MCF 10A (cell line): ENCODE measurements around the gene SPECC1L. TPM values are rescaled to one million over a fixed set of nuclear protein-coding genes. Genes with fewer than 3 reads are reported as not detected.

Source experiments
- BruUV-seq: library from RNA; stranded (reverse); fragments of 400-500 nt; replicated peaks from 2 replicates; lab custom pipeline; 2021; lab: Mats Ljungman, UMichigan
- CTCF ChIA-PET: fragments of 300-600 bp; sonication (Branson Sonifier 250); formaldehyde crosslinking; extraction: SDS; loops from one replicate; lab custom pipeline; 2021; ENCODE audit warnings: antibody characterized with exemption, inconsistent platforms; lab: Yijun Ruan, JAX
- POLR2A ChIA-PET: fragments of 300-600, 350-650 bp; sonication (Branson Sonifier 250); formaldehyde crosslinking; extraction: SDS; loops from one replicate; lab custom pipeline; 2020; ENCODE audit warnings: antibody characterized with exemption, inconsistent platforms; lab: Yijun Ruan, JAX
- DNase-seq: peaks from one replicate; pipeline ENCODE4 v3.0.0-alpha.2; 2018; ENCODE audit not compliant: unreplicated experiment
- H3K27ac Mint-ChIP-seq: one replicate; pipeline ENCODE4 v1.8.0; 2022; ENCODE audit warnings: mild to moderate bottlenecking, low read depth, mixed read lengths; ENCODE audit not compliant: unreplicated experiment
- H3K27me3 Mint-ChIP-seq: one replicate; pipeline ENCODE4 v1.8.0; 2022; ENCODE audit warnings: mixed read lengths; ENCODE audit not compliant: insufficient read depth, unreplicated experiment
- H3K36me3 Mint-ChIP-seq: one replicate; pipeline ENCODE4 v1.8.0; 2022; ENCODE audit warnings: mild to moderate bottlenecking, moderate library complexity, mixed read lengths; ENCODE audit not compliant: insufficient read depth, unreplicated experiment
- H3K4me1 Mint-ChIP-seq: one replicate; pipeline ENCODE4 v1.8.0; 2022; ENCODE audit warnings: mixed read lengths; ENCODE audit not compliant: insufficient read depth, unreplicated experiment
- H3K4me3 Mint-ChIP-seq: one replicate; pipeline ENCODE4 v1.8.0; 2022; ENCODE audit warnings: mild to moderate bottlenecking, moderate library complexity, mixed read lengths; ENCODE audit not compliant: unreplicated experiment
- H3K9me3 Mint-ChIP-seq: one replicate; pipeline ENCODE4 v1.8.0; 2022; ENCODE audit warnings: mixed read lengths; ENCODE audit not compliant: unreplicated experiment
- intact Hi-C: fragments of 100-400 bp; cut with micrococcal nuclease; formaldehyde crosslinking; loops from 2 replicates; pipeline ENCODE4 v1.14.1; 2022
- total RNA-seq: library from RNA; stranded (reverse); gene quantifications from 2 replicates; pipeline ENCODE4 v1.2.3, GENCODE V29; 2022
- TF ChIP-seq, protein P1 (sequence below): fragments of 200-600 bp; IDR thresholded peaks from one replicate; pipeline ENCODE4 v1.8.0; 2022; ENCODE audit warnings: antibody characterized with exemption, mild to moderate bottlenecking; ENCODE audit not compliant: unreplicated experiment

SPECC1L gene
- total RNA-seq, 1 experiment from 2014 or later: 60.4 TPM

DNA sequence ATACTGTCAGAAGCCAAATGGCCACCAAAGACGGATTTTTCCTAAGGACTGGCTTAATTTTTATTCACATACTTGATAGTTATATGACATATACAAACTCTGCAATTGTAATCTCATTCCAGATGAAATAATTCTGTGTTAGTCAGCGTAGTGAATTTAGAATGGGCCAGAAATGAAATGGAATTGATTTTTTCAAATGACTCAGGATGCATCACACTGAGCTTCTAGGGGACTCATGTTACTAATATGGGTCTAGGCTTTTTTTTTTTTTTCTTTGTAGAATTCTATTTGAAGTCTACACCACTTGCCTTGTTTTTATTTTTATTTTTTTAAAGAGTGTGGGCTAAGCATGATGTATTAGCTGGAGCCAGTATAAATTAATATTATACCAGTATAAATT lies 62.7 kb downstream of the SPECC1L start:
- no TSS peak for BruUV-seq
- H3K9me3 Mint-ChIP-seq: no peaks in the 10 kb centered on the region
- no peak overlapping the region for H3K4me3 Mint-ChIP-seq
- no peaks in the 10 kb centered on the region for H3K27me3 Mint-ChIP-seq
- intact Hi-C loops: no loop called here
- DNase-seq: no peak
- peaks cover 7% of the 10 kb centered on the region for H3K4me1 Mint-ChIP-seq
- no peak overlapping the region for H3K27ac Mint-ChIP-seq
- POLR2A ChIA-PET: interaction anchor here (0.7 kb wide), 1 partner anchor 10 kb away, joined by 3 read pairs; no protein-coding TSS in a partner anchor
- TF ChIP-seq, protein P1, sequence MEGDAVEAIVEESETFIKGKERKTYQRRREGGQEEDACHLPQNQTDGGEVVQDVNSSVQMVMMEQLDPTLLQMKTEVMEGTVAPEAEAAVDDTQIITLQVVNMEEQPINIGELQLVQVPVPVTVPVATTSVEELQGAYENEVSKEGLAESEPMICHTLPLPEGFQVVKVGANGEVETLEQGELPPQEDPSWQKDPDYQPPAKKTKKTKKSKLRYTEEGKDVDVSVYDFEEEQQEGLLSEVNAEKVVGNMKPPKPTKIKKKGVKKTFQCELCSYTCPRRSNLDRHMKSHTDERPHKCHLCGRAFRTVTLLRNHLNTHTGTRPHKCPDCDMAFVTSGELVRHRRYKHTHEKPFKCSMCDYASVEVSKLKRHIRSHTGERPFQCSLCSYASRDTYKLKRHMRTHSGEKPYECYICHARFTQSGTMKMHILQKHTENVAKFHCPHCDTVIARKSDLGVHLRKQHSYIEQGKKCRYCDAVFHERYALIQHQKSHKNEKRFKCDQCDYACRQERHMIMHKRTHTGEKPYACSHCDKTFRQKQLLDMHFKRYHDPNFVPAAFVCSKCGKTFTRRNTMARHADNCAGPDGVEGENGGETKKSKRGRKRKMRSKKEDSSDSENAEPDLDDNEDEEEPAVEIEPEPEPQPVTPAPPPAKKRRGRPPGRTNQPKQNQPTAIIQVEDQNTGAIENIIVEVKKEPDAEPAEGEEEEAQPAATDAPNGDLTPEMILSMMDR: no peak
- CTCF ChIA-PET: interaction anchor here (0.6 to 1.6 kb wide), 2 partner anchors 9 to 61 kb away, joined by 4 to 6 read pairs; no protein-coding TSS in a partner anchor
- H3K36me3 Mint-ChIP-seq: peaks cover 57% of the 10 kb centered on the region

DNA sequence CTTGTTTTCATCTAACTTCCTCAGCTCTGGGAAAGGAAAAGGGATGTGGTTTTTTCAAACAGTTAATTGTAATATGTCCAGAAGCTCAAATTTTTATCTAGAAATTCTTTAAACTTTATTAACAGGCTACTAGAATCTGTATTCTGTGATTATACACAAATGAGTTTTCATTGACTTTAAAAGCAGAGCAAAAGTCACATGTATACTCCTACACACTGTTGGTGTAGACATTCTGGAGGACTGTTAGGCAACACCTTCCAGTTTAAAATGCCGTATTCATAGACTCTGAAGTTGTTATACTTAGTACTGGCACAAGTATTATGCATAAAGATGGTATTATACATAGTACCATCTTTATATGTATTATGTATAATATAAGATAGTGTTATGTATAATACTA lies 64.9 kb downstream of the SPECC1L start:
- TF ChIP-seq, protein P1: no peak
- BruUV-seq: no TSS peak
- intact Hi-C loops: no loop called here
- Mint-ChIP-seq H3K9me3 (no peaks in the 10 kb centered on the region), H3K27ac (no peak overlapping the region), H3K27me3 (no peaks in the 10 kb centered on the region), H3K4me3 (no peak overlapping the region), H3K36me3 (peaks cover 48% of the 10 kb centered on the region), H3K4me1 (no peaks in the 10 kb centered on the region)
- DNase-seq: no peak
- ChIA-PET POLR2A (no interaction called here), CTCF (interaction anchor here (0.9 kb wide), 1 partner anchor 186 kb away, joined by 3 read pairs; no protein-coding TSS in a partner anchor)

DNA sequence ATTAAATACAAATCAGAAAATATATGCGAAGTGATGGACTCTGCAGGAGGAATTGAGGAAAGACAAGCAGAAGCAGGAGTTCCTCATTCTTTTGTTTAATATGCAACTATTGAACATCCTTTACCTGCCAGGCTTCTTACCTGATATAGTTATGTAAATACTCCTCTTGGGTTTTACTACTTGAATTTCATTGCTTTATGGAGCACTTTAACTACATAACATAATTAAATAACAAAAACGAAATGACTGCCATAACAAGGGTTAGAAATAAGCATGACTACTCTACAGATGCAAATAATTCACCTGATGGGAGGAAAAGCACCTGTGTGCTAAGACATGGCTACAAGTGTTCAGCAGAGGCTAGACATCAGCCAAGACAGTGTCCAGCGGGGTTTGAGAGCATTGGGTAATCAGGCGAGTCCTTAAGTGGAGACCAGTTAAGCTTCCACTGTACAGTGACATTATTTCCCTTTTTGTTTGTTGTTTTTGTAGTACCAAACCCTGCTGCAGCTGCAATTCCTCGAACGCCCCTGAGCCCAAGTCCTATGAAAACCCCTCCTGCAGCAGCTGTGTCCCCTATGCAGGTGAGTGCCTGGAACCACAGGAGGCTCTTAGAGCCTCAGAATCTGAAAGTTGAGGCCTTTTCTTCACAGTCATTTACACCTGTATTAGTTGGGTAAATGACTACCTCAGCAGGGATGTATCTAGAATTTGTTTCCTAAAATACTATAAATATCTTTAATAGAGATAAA lies 67.4 kb downstream of the SPECC1L start:
- Mint-ChIP-seq H3K4me1 (no peaks in the 10 kb centered on the region), H3K4me3 (no peak overlapping the region), H3K9me3 (no peaks in the 10 kb centered on the region), H3K36me3 (peaks cover 46% of the 10 kb centered on the region), H3K27ac (no peak overlapping the region), H3K27me3 (no peaks in the 10 kb centered on the region)
- ChIA-PET CTCF (interaction anchor here (0.5 to 1.2 kb wide), 2 partner anchors 184 to 189 kb away, joined by 3 to 4 read pairs; no protein-coding TSS in a partner anchor), POLR2A (interaction anchor here (0.6 kb wide), 1 partner anchor 14 kb away, joined by 3 read pairs; no protein-coding TSS in a partner anchor)
- intact Hi-C loops: no loop called here
- TF ChIP-seq, protein P1: no peak
- DNase-seq: no peak
- no TSS peak for BruUV-seq

DNA sequence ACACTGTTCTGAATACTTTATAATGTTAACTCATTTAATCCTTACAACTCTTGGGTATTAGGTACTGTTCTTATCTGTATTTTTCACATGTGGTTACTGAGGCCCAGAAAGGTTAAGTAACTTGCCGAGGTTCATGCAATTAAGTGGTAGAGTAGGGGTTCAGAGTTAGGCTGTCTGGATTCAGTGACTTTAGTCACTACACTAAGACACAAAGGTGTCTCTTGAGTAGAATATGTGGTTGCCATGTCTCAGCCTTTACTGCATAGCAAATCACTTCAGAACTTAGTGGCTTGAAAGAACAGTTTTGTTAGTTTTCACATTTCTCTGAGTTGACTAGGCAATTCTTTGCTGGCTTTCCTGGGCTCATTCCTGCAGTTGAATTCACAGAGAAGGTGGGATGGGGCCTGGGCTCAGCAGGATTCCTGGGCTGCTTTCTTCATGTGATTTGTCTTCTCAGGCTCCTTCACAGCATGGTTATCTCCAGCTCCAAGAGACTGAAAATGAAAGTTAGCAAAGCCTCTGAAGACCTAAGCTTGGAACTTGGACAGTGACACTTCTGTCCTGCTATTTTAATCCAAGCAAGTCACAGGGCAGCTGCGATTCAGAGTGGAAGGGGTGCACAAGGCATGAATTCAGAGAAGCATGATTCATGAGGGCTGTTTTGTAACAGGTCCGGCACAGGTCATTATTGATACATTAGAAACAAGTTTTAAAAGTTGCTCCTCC lies 68.3 kb downstream of the SPECC1L start:
- POLR2A ChIA-PET: interaction anchor here (0.6 kb wide), 1 partner anchor 13 kb away, joined by 3 read pairs; no protein-coding TSS in a partner anchor
- H3K9me3 Mint-ChIP-seq: no peaks in the 10 kb centered on the region
- TF ChIP-seq, protein P1: no peak
- H3K36me3 Mint-ChIP-seq: peaks cover 52% of the 10 kb centered on the region
- H3K27me3 Mint-ChIP-seq: no peaks in the 10 kb centered on the region
- H3K4me1 Mint-ChIP-seq: no peaks in the 10 kb centered on the region
- DNase-seq: no peak
- CTCF ChIA-PET: interaction anchor here (0.5 to 1.2 kb wide), 2 partner anchors 183 to 188 kb away, joined by 3 to 4 read pairs; no protein-coding TSS in a partner anchor
- intact Hi-C loops: no loop called here
- no peak overlapping the region for H3K27ac Mint-ChIP-seq
- no peak overlapping the region for H3K4me3 Mint-ChIP-seq
- BruUV-seq: no TSS peak
